Umbilical cord (tissue), 2 donors: ENCODE data around the gene FUZ. TPM values are rescaled to one million over a fixed set of nuclear protein-coding genes. Genes with fewer than 3 reads are reported as not detected.
A peak's percentile ranks its signal among the peaks of the same experiment; 100 is the strongest.

Source experiments
- DNase-seq: peaks from one replicate; pipeline ENCODE4 v3.0.0-alpha.2; 2015; ENCODE audit warnings: low spot score
- total RNA-seq: library from RNA; depleted of rRNA; stranded (reverse); fragments of >200 nt; gene quantifications from one replicate; pipeline ENCODE4 v1.2.3, GENCODE V29; 2014; ENCODE audit warnings: low replicate concordance; ENCODE audit not compliant: insufficient read depth

FUZ gene
- total RNA-seq, 1 donor from 2014 or later = 10.8 TPM

GRCh38 chr19:49781394-49781793, 31.7 kb downstream of the FUZ start:
- DNase-seq = no peak

GRCh38 chr19:49780861-49781260, 32.2 kb downstream of the FUZ start:
- no peak for DNase-seq

GRCh38 chr19:49779731-49780555, 33.1 kb downstream of the FUZ start:
- no peak for DNase-seq

- DNase-seq = no peak
Measured at GRCh38 chr19:49776371-49776764, 36.7 kb downstream of the FUZ start.

- no peak for DNase-seq
Measured at GRCh38 chr19:49775742-49776370, 37.2 kb downstream of the FUZ start.

- no peak for DNase-seq
Measured at GRCh38 chr19:49774969-49775368, 38.1 kb downstream of the FUZ start.

GRCh38 chr19:49773663-49774350, 39.3 kb downstream of the FUZ start:
- no peak for DNase-seq

GRCh38 chr19:49772850-49773432, 40.2 kb downstream of the FUZ start:
- no peak for DNase-seq

GRCh38 chr19:49771674-49772139, 41.4 kb downstream of the FUZ start:
- no peak for DNase-seq

- no peak for DNase-seq
Measured at GRCh38 chr19:49770529-49770928, 42.6 kb downstream of the FUZ start.

GRCh38 chr19:49767967-49768581, 45.0 kb downstream of the FUZ start:
- no peak for DNase-seq

- DNase-seq = no peak
Measured at GRCh38 chr19:49767381-49767780, 45.7 kb downstream of the FUZ start.

- no peak for DNase-seq
Measured at GRCh38 chr19:49766930-49767299, 46.2 kb downstream of the FUZ start, which contains the start of gene AP2A1. Gene AP2A1 (plus strand): TSS chr19:49767001. CDS start chr19:49767134, 133 bp downstream.

GRCh38 chr19:49766007-49766929, 46.8 kb downstream of the FUZ start:
- peak; percentile 100 for DNase-seq

GRCh38 chr19:49764341-49764740, 48.8 kb downstream of the FUZ start:
- no peak for DNase-seq

GRCh38 chr19:49763230-49763629, 49.9 kb downstream of the FUZ start, which contains the start of gene TSKS:
Gene TSKS (minus strand): TSS chr19:49763306. CDS start chr19:49763247, 59 bp downstream.
- DNase-seq = no peak

GRCh38 chr19:49761625-49762311, 51.3 kb downstream of the FUZ start:
- peak; percentile 40 for DNase-seq

GRCh38 chr19:49761249-49761624, 51.9 kb downstream of the FUZ start:
- DNase-seq = no peak

- DNase-seq = peak; percentile 80
Measured at GRCh38 chr19:49758292-49758691, 54.8 kb downstream of the FUZ start.
